GM13977 (cell line): ENCODE measurements around the gene DGCR8.

Experiments used
- DNase-seq: peaks from one replicate; pipeline ENCODE4 v3.0.0; 2012; ENCODE audit warnings: low spot score
- CTCF ChIP-seq: IDR thresholded peaks from 2 replicates; pipeline ENCODE4 v1.5.1; 2012; ENCODE audit warnings: mild to moderate bottlenecking, control low read depth; ENCODE audit not compliant: insufficient read depth; ENCODE audit errors: extremely low read depth, missing control alignments
- in situ Hi-C: fragments of 300-500 bp; cut with MboI; formaldehyde crosslinking; loops from one replicate; pipeline ENCODE4 v1.12.0; 2022; ENCODE audit warnings: low sequenced_read_pairs, low pct_unique_long_range_greater_than_20kb, mixed read lengths, inconsistent platforms; ENCODE audit not compliant: unreplicated experiment

DGCR8 gene

GRCh38 chr22:20121856-20122415, 41.9 kb downstream of the DGCR8 start:
- in situ Hi-C loops: no loop called here
- no peak for DNase-seq
- no peak for TF ChIP-seq CTCF

- in situ Hi-C loops: no loop called here
- DNase-seq: no peak
These were observed 43.5 kb downstream of the DGCR8 start for GRCh38 chr22:20123366-20124082.

DNA sequence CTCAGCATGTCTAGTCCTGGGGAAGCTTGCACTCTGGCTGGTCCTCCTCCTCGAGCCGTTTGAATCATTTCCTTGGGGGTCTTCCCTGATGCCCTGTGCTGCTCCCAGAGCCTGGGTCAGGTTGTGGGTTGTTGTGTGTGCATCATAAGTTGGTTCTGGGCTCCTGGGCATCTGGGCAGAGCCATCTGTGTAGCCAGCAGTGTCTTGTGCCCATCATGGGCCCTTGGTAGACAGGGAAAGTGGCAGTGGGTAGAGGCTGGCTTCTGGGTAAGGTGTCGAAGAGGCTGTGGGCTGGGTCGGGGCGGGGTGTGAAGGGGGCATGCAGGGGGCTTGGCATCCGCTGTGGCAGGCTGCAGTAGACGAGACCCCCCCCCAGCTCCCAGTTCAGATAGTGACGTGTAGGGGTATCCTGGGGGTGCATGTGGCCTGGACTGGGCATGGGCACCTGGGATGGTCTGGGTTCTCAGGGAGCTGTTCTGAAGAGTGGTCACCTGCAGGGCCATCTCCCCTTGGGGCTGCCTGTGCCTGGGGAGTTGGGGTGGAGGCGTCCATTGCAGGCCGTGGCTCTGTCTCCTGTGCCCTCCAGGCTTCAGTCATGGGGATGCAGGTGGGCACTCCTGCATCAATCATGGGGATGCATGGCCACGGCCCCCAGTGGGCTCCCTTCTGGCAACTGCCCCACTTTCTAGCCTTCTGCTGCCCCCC, 44.2 kb downstream of the DGCR8 start:
- DNase-seq: no peak
- in situ Hi-C loops: no loop called here
- TF ChIP-seq CTCF: no peak

More at GRCh38 chr22:20123366-20124082, 43.5 kb downstream of the DGCR8 start:
- no peak for TF ChIP-seq CTCF

DNA sequence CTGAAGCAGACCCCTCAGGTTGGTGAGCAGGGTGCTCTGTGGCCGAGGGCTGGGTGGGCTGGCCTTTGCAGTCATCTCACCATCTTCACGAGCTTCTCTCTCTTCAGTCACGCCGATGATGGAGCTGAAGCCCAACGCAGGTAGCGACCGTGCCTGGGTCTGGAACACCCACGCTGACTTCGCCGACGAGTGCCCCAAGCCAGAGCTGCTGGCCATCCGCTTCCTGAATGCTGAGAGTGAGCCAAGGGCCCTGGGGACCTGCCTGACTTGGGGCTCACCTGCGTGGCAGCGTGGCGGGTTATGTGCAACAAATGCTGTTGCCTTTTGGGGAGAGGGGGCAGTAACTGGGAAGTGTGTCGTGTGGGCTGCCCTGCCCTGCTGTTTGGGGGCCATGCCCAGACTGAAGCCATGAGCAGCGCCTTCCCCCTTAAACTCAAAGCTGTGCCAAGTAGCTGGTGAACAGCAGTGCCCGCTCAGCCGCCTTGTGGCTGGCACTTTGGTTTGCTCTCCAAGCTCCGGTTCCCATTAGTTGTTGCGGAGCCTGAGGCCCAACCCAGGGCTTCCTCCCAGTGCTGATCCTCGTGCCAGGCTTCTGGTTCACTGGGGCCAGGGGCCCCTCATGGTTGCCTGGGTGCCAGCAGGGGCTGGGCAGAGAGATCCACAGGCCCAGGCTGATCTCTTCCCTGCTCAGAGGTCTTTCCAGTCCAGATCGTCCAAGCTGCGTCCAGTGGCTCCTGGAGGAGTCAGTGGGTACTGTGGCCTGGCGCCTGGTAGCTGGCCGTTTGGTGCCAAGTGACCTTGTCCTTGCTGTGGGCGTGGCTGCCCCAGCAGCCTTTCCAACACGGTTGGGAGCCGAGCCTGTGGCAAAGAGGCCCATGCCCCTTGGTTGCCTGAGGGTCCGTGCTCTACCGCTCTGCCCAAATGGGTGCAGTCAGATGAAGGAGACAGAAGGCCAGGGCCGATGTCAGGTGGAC, 45.4 kb downstream of the DGCR8 start:
- TF ChIP-seq CTCF: no peak
- DNase-seq: no peak
- in situ Hi-C loops: no loop called here

- TF ChIP-seq CTCF: no peak
- no peak for DNase-seq
- in situ Hi-C loops: no loop called here
These were observed 46.4 kb downstream of the DGCR8 start for GRCh38 chr22:20126284-20127029.
